Measurements from ENCODE around the gene COL6A3. TPM values are rescaled to one million over a fixed set of nuclear protein-coding genes. Genes with fewer than 3 reads are reported as not detected.

COL6A3 gene
- total RNA-seq, 1 experiment from 2014 or later, result 1.2 TPM

GRCh38 chr2:237343993-237344392, 70.0 kb downstream of the COL6A3 start (continued):
- TF ChIP-seq REST (IDR thresholded peaks at IDR 0.05; ENCODE audit: low read depth), result no peak
- TF ChIP-seq POLR2A (IDR thresholded peaks at IDR 0.05; ENCODE audit: borderline replicate concordance, extremely low read depth, insufficient read depth, insufficient read length), result no peak
- TF ChIP-seq POLR2AphosphoS5 (IDR thresholded peaks at IDR 0.05; ENCODE audit: low read depth, low read length), result no peak

- Histone ChIP-seq H3K79me2 (ENCODE audit: insufficient read depth, low read length) (no peaks in the 10 kb centered on the region), H3K4me1 (ENCODE audit: control insufficient read depth in 1 of 2, insufficient read depth in 2 of 2, low read length in 2 of 2) (no peaks in the 10 kb centered on the region), H3K9ac (ENCODE audit: low read length) (no peak overlapping the region), H2AFZ (ENCODE audit: low read depth, low read length, poor library complexity, severe bottlenecking) (no peak overlapping the region), H3K4me2 (ENCODE audit: low read length) (no peak overlapping the region), H3K9me2 (ENCODE audit: insufficient read depth) (no peaks in the 10 kb centered on the region), H3K27me3 (ENCODE audit: insufficient read depth, low read length) (peaks cover 10% of the 10 kb centered on the region; the same call in 1 of the 2 replicates), H3K9me3 (ENCODE audit: control insufficient read depth in 1 of 2, insufficient read depth in 1 of 2, low read depth in 1 of 2, low read length in 2 of 2) (no peaks in the 10 kb centered on the region), H4K20me1 (ENCODE audit: insufficient read depth) (no peaks in the 10 kb centered on the region), H3K36me3 (ENCODE audit: control insufficient read depth in 1 of 2, insufficient read depth in 2 of 2, low read length in 2 of 2) (no peaks in the 10 kb centered on the region), H3K27ac (ENCODE audit: low read depth, low read length) (no peak overlapping the region), H3K4me3 (replicated peaks in 1 of 2; ENCODE audit: low read depth in 1 of 2, low read length in 2 of 2) (no peak overlapping the region)
- DNase-seq (ENCODE audit: low read depth, low spot score), result no peak
- ATAC-seq, result no peak
- ChIA-PET CTCF (no interaction called here), POLR2A (no interaction called here), RAD21 (ENCODE audit: low non-redundant PET in 1 of 2, low total read pairs in 2 of 2, uncharacterized antibody in 2 of 2, unreplicated experiment in 2 of 2) (no interaction called here)
- no TSS peak for BruUV-seq (replicated peaks)
- intact Hi-C loops (cut with micrococcal nuclease), result no loop called here
- no peak for TF ChIP-seq POLR2A (IDR thresholded peaks at IDR 0.05; ENCODE audit: borderline replicate concordance, extremely low read depth, insufficient read depth, insufficient read length)
- TF ChIP-seq SRF (IDR thresholded peaks at IDR 0.05; ENCODE audit: low read depth), result no peak
- no peak for TF ChIP-seq POLR2AphosphoS5 (IDR thresholded peaks at IDR 0.05; ENCODE audit: low read depth, low read length)
- TF ChIP-seq CEBPB (IDR thresholded peaks at IDR 0.05; ENCODE audit: low read depth), result no peak
- TF ChIP-seq SIN3A (IDR thresholded peaks at IDR 0.05; ENCODE audit: low read depth), result no peak
- no peak for TF ChIP-seq JUND (IDR thresholded peaks at IDR 0.05)
- no peak for TF ChIP-seq SP1 (IDR thresholded peaks at IDR 0.05; ENCODE audit: low read depth)
- TF ChIP-seq YY1 (IDR thresholded peaks at IDR 0.05; ENCODE audit: extremely low read depth, insufficient replicate concordance, low read depth, low read length), result no peak
- no peak for TF ChIP-seq ZNF274 (IDR thresholded peaks at IDR 0.05; ENCODE audit: low read depth, low read length)
- TF ChIP-seq EZH2 (IDR thresholded peaks at IDR 0.05), result no peak
- TF ChIP-seq ZBTB33 (IDR thresholded peaks at IDR 0.05; ENCODE audit: extremely low read depth, insufficient replicate concordance, low read length), result no peak
- TF ChIP-seq ELF1 (IDR thresholded peaks at IDR 0.05; ENCODE audit: borderline replicate concordance, low read depth), result no peak
- TF ChIP-seq MAX (IDR thresholded peaks at IDR 0.05), result no peak
- no peak for TF ChIP-seq EZH2phosphoT487 (IDR thresholded peaks at IDR 0.05; ENCODE audit: borderline replicate concordance)
- no peak for TF ChIP-seq CBX3 (IDR thresholded peaks at IDR 0.05; ENCODE audit: low read depth)
- TF ChIP-seq TCF7L2 (IDR thresholded peaks at IDR 0.05; ENCODE audit: borderline replicate concordance, extremely low read depth, insufficient read depth, insufficient read length), result no peak
- TF ChIP-seq EGR1 (IDR thresholded peaks at IDR 0.05; ENCODE audit: low read depth), result no peak
- TF ChIP-seq RAD21 (IDR thresholded peaks at IDR 0.05; ENCODE audit: low read depth), result no peak
- TF ChIP-seq ATF3 (IDR thresholded peaks at IDR 0.05), result no peak
Measured at GRCh38 chr2:237341872-237342271, 72.1 kb downstream of the COL6A3 start.
